DOHH2 (cell line): ENCODE results near the gene FNDC3B.

Experiments used
- H3F3A ChIP-seq: fragments of 200-600 bp; sonication (generic), shearing (Covaris generic); 2 replicates; pipeline ENCODE4 v1.6.0; 2016; ENCODE audit warnings: antibody characterized with exemption, mild to moderate bottlenecking; ENCODE audit not compliant: control insufficient read depth, insufficient read depth
- H3K27ac ChIP-seq: fragments of 200-600 bp; sonication (generic); 2 replicates; pipeline ENCODE4 v1.5.1; 2014; ENCODE audit warnings: low read depth, mild to moderate bottlenecking, low read length, moderate library complexity
- H3K27me3 ChIP-seq: fragments of 200-600 bp; sonication (generic); 2 replicates; pipeline ENCODE4 v1.6.1; 2014; ENCODE audit warnings: mild to moderate bottlenecking, low read length, mixed read lengths; ENCODE audit not compliant: control insufficient read depth
- H3K36me3 ChIP-seq: fragments of 200-600 bp; sonication (generic); 2 replicates; pipeline ENCODE4 v1.6.1; 2014; ENCODE audit warnings: mild to moderate bottlenecking, low read length, moderate library complexity, mixed read lengths; ENCODE audit not compliant: control insufficient read depth
- H3K4me1 ChIP-seq: fragments of 200-600 bp; sonication (generic); 2 replicates; pipeline ENCODE4 v1.6.1; 2014; ENCODE audit warnings: mild to moderate bottlenecking, low read length, mixed read lengths; ENCODE audit not compliant: control insufficient read depth
- H3K4me2 ChIP-seq: fragments of 200-600 bp; sonication (generic); 2 replicates; pipeline ENCODE4 v1.6.0; 2014; ENCODE audit warnings: mild to moderate bottlenecking, low read length, moderate library complexity
- H3K4me3 ChIP-seq: fragments of 200-600 bp; sonication (generic); 2 replicates; pipeline ENCODE4 v1.5.1; 2014; ENCODE audit warnings: mild to moderate bottlenecking, low read length, mixed read lengths
- H3K79me2 ChIP-seq: fragments of 200-600 bp; sonication (generic); 2 replicates; pipeline ENCODE4 v1.6.1; 2014; ENCODE audit warnings: mild to moderate bottlenecking, low read length, mixed read lengths; ENCODE audit not compliant: control insufficient read depth
- H3K9me2 ChIP-seq: fragments of 200-600 bp; sonication (generic); replicated peaks from 2 replicates; pipeline ENCODE4 v1.6.1; 2014; ENCODE audit warnings: mild to moderate bottlenecking, low read length, mixed read lengths; ENCODE audit not compliant: control insufficient read depth
- H3K9me3 ChIP-seq: fragments of 200-600 bp; sonication (generic); 2 replicates; pipeline ENCODE4 v1.6.1; 2014; ENCODE audit warnings: antibody characterized with exemption, low read length, mixed read lengths; ENCODE audit not compliant: control insufficient read depth, insufficient read depth
- H4K20me1 ChIP-seq: fragments of 200-600 bp; sonication (generic); 2 replicates; pipeline ENCODE4 v1.6.0; 2014; ENCODE audit warnings: low read depth, mild to moderate bottlenecking, antibody characterized with exemption, low read length, moderate library complexity; ENCODE audit not compliant: control insufficient read depth, insufficient read depth
- CTCF ChIP-seq: fragments of 200-600 bp; sonication (generic); IDR thresholded peaks from one replicate; pipeline ENCODE4 v1.5.1; 2014; ENCODE audit warnings: antibody characterized with exemption, mild to moderate bottlenecking, low read depth, low read length; ENCODE audit not compliant: poor library complexity, severe bottlenecking
- EZH2phosphoT487 ChIP-seq: fragments of 200-600 bp; sonication (generic); IDR thresholded peaks from 2 replicates; pipeline ENCODE4 v1.6.1; 2017; ENCODE audit warnings: borderline replicate concordance, mild to moderate bottlenecking, antibody characterized with exemption, low read length, moderate library complexity, mixed read lengths

Gene FNDC3B

DNA sequence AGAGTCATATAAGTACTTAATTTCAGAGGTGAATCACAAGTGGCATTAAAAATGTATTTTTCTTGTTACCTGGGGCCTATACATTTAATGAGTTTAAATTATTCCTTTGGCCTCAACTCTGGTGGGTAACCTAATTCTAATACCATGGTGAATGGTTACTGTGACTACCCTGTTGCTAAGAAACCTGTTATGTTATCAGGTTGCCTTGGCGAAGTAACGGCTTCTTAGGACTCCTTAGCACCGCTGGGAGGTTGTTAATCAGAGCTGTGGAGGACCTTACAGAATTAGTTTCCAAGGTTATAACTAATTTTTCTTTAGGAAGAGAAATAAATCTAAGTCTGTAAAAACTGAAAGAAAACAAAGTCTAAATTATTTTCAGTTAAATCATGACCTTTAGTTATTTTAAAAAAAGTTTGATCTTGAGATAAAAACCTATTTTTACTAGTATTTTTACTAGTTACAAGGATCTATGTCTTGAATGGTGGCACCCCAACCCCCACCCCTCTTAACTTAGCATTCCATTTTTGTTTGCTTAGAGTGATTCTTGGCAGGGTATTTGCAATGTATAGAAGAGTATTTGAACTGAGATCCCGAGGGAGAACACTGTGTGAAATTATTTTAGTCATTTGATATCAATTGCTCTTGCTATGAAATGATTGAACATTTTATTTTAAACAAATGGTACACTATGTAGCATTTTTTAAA, 155.5 kb downstream of the FNDC3B start:
- no peak overlapping the region for H3K27ac ChIP-seq
- H3K27me3 ChIP-seq: no peaks in the 10 kb centered on the region
- H4K20me1 ChIP-seq: no peaks in the 10 kb centered on the region
- no peak overlapping the region for H3K4me2 ChIP-seq
- H3K4me1 ChIP-seq: no peaks in the 10 kb centered on the region
- no peaks in the 10 kb centered on the region for H3F3A ChIP-seq
- H3K9me2 ChIP-seq: no peaks in the 10 kb centered on the region
- no peaks in the 10 kb centered on the region for H3K36me3 ChIP-seq
- H3K4me3 ChIP-seq: no peak overlapping the region
- H3K79me2 ChIP-seq: no peaks in the 10 kb centered on the region
- TF ChIP-seq CTCF: no peak
- no peak for TF ChIP-seq EZH2phosphoT487
- no peaks in the 10 kb centered on the region for H3K9me3 ChIP-seq

DNA sequence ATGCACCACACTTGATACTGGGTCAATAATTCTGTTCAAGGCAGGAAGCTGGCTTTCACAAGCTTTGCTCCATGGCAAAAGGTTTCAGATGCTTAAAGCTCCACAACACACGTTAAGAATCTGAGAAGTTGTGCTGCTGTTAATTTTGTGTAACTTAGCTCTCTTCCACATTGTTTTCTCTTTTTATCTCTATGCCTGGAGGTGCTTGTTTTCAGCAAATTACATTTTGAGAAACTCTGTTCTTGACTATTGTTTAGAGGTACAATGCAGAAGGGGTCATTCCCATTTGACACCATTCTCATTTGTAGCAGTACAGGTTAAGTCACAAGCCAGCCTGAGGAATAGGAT, 156.0 kb downstream of the FNDC3B start:
- Histone ChIP-seq H3K27ac (no peak overlapping the region), H3K4me3 (no peak overlapping the region), H3K79me2 (no peaks in the 10 kb centered on the region)

GRCh38 chr3:172197344-172197743, 158.0 kb downstream of the FNDC3B start:
- no peak overlapping the region for H3K4me3 ChIP-seq
- TF ChIP-seq CTCF (no peak), EZH2phosphoT487 (no peak)
- H3K27me3 ChIP-seq: no peaks in the 10 kb centered on the region
- H4K20me1 ChIP-seq: no peaks in the 10 kb centered on the region
- H3K27ac ChIP-seq: no peak overlapping the region
- no peaks in the 10 kb centered on the region for H3K4me1 ChIP-seq
- no peaks in the 10 kb centered on the region for H3K9me3 ChIP-seq
- no peak overlapping the region for H3K4me2 ChIP-seq
- H3F3A ChIP-seq: no peaks in the 10 kb centered on the region
- no peaks in the 10 kb centered on the region for H3K79me2 ChIP-seq
- H3K9me2 ChIP-seq: no peaks in the 10 kb centered on the region
- H3K36me3 ChIP-seq: no peaks in the 10 kb centered on the region

More for the DNA sequence above, 156.0 kb downstream of the FNDC3B start:
- H3F3A ChIP-seq: no peaks in the 10 kb centered on the region
- H4K20me1 ChIP-seq: no peaks in the 10 kb centered on the region
- H3K9me3 ChIP-seq: no peaks in the 10 kb centered on the region
- H3K4me2 ChIP-seq: no peak overlapping the region
- H3K36me3 ChIP-seq: no peaks in the 10 kb centered on the region
- H3K4me1 ChIP-seq: no peaks in the 10 kb centered on the region
- TF ChIP-seq EZH2phosphoT487: no peak
- no peak for TF ChIP-seq CTCF
- H3K27me3 ChIP-seq: no peaks in the 10 kb centered on the region
- no peaks in the 10 kb centered on the region for H3K9me2 ChIP-seq
